T47D (cell line): ENCODE data around the gene GABRG2.

ENCODE experiments used
- DNase-seq, 2 experiments: peaks; one replicate each; pipeline versions ENCODE4 v3.0.0 to v3.0.0-alpha.2; 2011 to 2012; ENCODE audit warnings: low read depth in 1 of 2, low spot score in 1 of 2
- JUND ChIP-seq: IDR thresholded peaks from 2 replicates; pipeline ENCODE4 v1.6.1; 2012; ENCODE audit warnings: low read depth
- in situ Hi-C: cut with HindIII; loops from 2 replicates; pipeline ENCODE4 v1.10.0; 2016; ENCODE audit warnings: low sequenced_read_pairs, low pct_unique_long_range_greater_than_20kb

Gene GABRG2

DNA sequence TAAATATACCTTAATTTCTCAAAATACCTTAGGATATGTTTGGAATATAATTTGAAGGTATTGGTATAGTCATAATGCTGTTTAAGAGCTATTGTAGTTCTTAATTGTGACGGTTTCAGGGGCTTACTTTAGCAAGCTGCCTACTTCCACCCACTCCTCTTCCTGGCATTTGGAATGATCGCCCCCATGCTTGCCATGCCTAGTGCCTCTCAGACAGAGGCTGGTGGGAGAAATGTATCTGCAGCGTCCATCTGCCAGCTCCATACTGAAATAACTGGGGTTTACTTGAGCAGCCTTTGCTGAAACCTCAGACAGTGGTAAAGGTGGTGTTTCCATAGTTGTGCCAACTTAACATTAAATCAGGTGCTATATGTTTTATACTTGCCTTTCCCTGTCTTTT, 52.2 kb downstream of the GABRG2 start:
- DNase-seq = no peak
- in situ Hi-C loops = no loop called here

DNA sequence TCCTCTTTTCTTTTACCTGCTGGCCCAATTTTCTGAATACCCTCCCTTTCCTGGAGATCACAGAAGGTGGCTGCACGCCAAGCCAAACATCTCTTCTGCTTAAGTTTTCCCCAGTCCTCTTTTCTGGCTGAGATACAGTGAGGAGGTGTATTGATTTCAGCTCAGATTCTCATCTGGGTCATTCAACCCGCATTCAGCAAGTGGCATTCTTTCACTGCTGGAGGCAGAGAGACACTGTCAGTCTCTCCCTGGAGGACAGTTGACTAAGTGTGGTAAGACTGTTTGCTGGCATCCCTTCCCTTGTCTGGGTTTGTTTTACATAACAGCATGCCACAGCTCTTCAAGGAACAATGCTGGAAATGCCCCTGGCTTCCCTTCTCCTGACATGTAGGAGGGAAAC, 60.5 kb downstream of the GABRG2 start:
- no peak for TF ChIP-seq JUND
- DNase-seq = peak in 1 of 2 experiments; percentile 42
- in situ Hi-C loops = no loop called here

More for the DNA sequence above, 52.2 kb downstream of the GABRG2 start:
- no peak for TF ChIP-seq JUND

GRCh38 chr5:162132348-162132747, 64.8 kb downstream of the GABRG2 start:
- TF ChIP-seq JUND = no peak
- DNase-seq = no peak
- in situ Hi-C loops = no loop called here

DNA sequence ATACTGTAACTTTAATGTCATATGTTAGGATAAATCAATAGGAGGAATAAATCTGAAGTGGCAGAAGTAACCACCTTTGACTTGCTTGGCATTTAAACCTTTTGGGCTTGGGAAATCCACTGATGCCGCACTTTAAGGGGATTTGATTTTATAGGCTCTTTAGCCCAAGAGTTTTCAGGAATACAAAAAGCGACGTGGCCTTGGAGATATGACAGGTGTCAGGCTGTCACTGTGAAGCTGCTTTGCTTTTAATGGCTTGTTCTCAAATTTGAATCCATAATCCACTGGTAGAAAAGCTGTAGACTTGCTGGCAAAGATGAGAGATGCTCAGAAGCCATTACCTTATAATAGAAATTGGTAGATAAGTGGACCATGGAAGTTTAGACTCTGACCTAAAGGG, 71.6 kb downstream of the GABRG2 start:
- no peak for TF ChIP-seq JUND
- in situ Hi-C loops = no loop called here
- DNase-seq = no peak

DNA sequence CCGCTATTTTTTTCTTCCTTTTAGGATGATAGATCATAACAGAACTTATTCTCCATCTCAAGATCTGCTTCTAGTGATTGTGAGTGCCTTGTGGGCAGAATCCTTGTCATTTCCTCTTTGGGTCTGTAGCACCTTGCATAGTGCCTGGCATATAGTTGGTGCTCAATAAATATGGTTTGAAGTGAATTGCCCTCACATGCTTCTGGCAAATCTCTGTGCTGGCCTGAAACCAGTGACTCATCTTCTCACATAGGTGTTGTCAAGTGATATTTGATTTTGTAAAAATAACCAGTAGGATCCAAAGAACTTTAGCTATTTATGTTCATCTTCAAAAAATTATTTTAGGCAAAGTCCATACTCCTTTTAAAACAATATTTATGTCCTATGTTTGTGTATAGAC, 86.7 kb downstream of the GABRG2 start:
- in situ Hi-C loops = no loop called here
- no peak for TF ChIP-seq JUND
- no peak for DNase-seq

GRCh38 chr5:162160401-162160800, 92.8 kb downstream of the GABRG2 start:
- no peak for TF ChIP-seq JUND
- DNase-seq = no peak
- in situ Hi-C loops = no loop called here

- in situ Hi-C loops = no loop called here
- no peak for DNase-seq
- TF ChIP-seq JUND = no peak
These were observed 96.1 kb downstream of the GABRG2 start for GRCh38 chr5:162163663-162164062.

DNA sequence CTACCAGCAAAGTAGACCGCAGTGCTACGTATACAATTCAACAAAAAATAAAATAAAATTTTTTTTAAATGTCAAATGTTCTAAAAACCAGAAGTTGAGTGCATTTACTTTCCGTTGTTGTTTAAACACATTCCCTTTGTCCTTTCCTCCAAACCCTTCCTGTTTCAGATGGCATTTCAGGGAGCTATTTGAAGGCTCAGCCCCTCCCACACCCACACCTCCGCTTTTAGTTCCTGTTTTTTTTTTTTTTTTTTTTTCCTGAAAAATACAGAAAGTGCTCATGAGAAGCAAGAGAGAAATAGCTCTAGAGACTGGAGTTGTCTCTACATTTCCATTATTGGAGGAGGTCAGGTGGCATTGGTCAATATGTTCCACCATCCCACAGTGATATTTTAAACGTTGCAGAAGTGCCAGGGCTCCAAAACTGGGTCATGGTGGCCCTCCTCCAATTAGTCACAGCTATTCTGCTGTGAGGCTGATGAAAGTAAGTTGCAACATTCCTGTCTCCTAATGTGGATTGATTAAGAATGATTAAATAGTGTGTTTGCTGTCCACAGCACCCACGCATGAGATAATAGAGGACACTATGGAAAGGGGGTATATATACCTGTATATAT, 106.9 kb downstream of the GABRG2 start:
- in situ Hi-C loops = no loop called here
- DNase-seq = no peak
- no peak for TF ChIP-seq JUND

GRCh38 chr5:162187371-162187770, 119.8 kb downstream of the GABRG2 start:
- no peak for DNase-seq
- in situ Hi-C loops = no loop called here
- no peak for TF ChIP-seq JUND

DNA sequence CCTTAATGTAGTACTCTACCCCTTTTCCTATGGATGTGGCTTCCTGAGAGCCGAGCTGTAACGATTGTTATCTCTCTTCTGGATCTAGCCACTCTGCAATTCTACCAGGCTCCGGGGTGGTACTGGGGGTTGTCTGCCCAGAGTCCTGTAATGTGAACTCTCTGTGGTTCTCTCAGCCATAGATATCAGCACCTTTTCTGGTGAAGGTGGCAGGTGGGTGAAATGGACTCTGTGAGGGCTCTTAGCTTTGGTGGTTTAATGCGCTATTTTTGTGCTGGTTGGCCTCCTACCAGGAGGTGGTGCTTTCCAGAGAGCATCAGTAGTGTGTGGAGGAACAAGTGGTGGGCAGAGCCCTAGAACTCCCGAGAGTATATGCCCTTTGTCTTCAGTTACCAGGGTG, 122.1 kb downstream of the GABRG2 start:
- no peak for DNase-seq
- in situ Hi-C loops = no loop called here
- no peak for TF ChIP-seq JUND

DNA sequence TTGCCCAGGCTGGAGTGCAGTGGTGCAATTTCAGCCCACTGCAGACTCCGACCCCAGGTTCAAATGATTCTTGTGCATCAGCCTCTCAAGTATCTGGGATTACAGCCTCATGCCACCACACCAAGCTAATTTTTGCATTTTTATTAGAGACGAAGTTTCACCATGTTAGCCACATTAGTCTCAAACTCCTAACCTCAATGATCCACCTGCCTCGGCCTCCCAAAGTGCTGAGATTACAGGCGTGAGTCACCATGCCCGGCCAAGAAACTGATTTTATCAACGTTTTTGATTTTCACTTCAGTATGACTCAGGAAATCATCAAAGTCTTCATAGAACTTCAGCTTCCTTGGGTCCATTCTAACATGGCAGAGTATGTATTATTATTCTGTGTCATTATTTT, 125.4 kb downstream of the GABRG2 start:
- TF ChIP-seq JUND = no peak
- in situ Hi-C loops = no loop called here
- no peak for DNase-seq

DNA sequence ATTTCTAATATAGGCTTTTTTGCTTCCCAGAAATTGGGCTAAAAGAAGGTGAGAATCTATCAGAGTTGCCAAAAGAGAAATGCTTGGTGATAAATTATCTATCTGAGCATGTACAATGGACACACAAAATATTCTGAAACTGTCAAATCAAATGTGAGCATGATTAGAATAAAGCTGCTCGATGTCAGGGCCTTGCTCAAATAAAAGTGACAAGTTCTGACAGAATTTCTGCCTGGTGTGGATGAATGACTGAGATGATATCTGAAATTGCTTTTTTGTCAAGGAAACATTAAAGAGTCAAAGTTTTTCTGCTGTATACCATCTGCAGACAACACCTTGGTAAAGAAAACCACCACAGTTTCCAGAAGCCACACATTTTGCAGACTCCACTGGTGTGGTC, 128.8 kb downstream of the GABRG2 start:
- in situ Hi-C loops = no loop called here
- DNase-seq = no peak
- TF ChIP-seq JUND = no peak

GRCh38 chr5:162202285-162202880, 134.8 kb downstream of the GABRG2 start:
- in situ Hi-C loops = no loop called here
- no peak for TF ChIP-seq JUND
- no peak for DNase-seq
